ENCODE data around the gene CRB1. TPM values are rescaled to one million over a fixed set of nuclear protein-coding genes. Genes with fewer than 3 reads are reported as not detected.

CRB1 gene
- total RNA-seq, 1 experiment from 2014 or later = not detected

DNA sequence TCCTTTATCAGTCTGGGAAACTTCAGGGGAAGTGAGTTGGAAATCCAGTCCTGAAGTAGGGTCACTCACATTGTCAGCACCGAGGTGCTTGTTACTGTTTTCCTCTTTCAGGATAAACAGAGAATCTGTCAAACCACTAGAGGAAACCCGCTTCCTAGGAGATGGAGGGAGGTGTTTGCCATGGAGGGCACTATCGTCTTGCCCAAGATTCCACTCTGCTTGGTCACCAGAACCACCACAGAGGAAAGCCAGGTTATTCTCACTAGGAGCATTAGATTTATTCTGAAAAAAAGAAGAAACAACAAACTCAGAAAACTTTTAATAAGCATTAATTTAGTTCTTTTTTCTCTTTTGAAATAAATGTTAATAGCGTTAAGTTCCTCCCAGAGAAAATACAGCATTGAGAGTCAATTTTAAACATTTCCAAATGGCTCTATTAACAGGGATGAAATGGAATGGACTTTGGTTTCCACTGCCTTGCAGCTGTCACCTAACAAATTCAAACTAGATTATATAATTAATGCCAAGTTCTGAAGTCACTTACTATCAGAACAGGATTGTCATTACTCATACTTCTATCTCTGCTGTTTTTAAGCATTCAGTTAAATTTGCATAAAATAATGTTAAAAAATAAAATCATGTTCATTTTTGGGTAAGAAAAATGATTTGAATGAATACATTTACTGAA lies 242.8 kb downstream of the CRB1 start:
- H3K4me3 Mint-ChIP-seq = no peak overlapping the region
- no peak overlapping the region for H3K4me2 ChIP-seq (ENCODE audit: insufficient read depth, insufficient read length, low read length)
- no peaks in the 10 kb centered on the region for H3K36me3 Mint-ChIP-seq (ENCODE audit: insufficient read depth in 1 of 3, low read depth in 3 of 3)
- no peak overlapping the region for H3K4ac ChIP-seq (ENCODE audit: low read depth, low read length)
- no peaks in the 10 kb centered on the region for H3K27me3 Mint-ChIP-seq (ENCODE audit: low read depth)
- H3K56ac ChIP-seq (ENCODE audit: insufficient read length, low read depth, low read length) = no peak overlapping the region
- no peak overlapping the region for H2BK5ac ChIP-seq (ENCODE audit: insufficient read length, low read length)
- H4K5ac ChIP-seq (ENCODE audit: insufficient read length, low read depth, low read length) = no peak overlapping the region
- H2BK120ac ChIP-seq (ENCODE audit: low read depth, low read length, poor library complexity, severe bottlenecking) = no peak overlapping the region
- H2BK20ac ChIP-seq (ENCODE audit: low read depth, low read length, poor library complexity, severe bottlenecking) = no peak overlapping the region
- no peaks in the 10 kb centered on the region for H3K79me2 ChIP-seq (ENCODE audit: insufficient read depth, low read length)
- H4K20me1 ChIP-seq (ENCODE audit: control insufficient read depth, insufficient read depth, insufficient read length) = no peaks in the 10 kb centered on the region
- WGBS (ENCODE audit: extremely low coverage, insufficient read length, low lambda C conversion rate) = no CpG with 5 or more reads among the region's 4 CpGs
- H3K4me1 ChIP-seq (ENCODE audit: insufficient read depth, low read length) = no peaks in the 10 kb centered on the region
- H4K91ac ChIP-seq (ENCODE audit: insufficient read length, low read depth, low read length) = no peak overlapping the region
- H4K8ac ChIP-seq (replicated peaks; ENCODE audit: insufficient read length, low read depth, low read length) = no peak overlapping the region
- no peak for DNase-seq
- no peak overlapping the region for H2AFZ ChIP-seq (ENCODE audit: low read length)
- H2BK12ac ChIP-seq (ENCODE audit: insufficient read length, low read depth, low read length) = no peak overlapping the region
- no peaks in the 10 kb centered on the region for H3K9me3 Mint-ChIP-seq
- no peak overlapping the region for H3K18ac ChIP-seq (ENCODE audit: insufficient read length, low read depth, low read length)
- no peaks in the 10 kb centered on the region for H3K23me2 ChIP-seq (ENCODE audit: insufficient read length, low read depth, low read length, poor library complexity, severe bottlenecking)
- H3K14ac ChIP-seq (ENCODE audit: insufficient read depth, low read length) = no peak overlapping the region
- H2AK5ac ChIP-seq (ENCODE audit: insufficient read length, low read length) = no peak overlapping the region
- TF ChIP-seq, protein P1, sequence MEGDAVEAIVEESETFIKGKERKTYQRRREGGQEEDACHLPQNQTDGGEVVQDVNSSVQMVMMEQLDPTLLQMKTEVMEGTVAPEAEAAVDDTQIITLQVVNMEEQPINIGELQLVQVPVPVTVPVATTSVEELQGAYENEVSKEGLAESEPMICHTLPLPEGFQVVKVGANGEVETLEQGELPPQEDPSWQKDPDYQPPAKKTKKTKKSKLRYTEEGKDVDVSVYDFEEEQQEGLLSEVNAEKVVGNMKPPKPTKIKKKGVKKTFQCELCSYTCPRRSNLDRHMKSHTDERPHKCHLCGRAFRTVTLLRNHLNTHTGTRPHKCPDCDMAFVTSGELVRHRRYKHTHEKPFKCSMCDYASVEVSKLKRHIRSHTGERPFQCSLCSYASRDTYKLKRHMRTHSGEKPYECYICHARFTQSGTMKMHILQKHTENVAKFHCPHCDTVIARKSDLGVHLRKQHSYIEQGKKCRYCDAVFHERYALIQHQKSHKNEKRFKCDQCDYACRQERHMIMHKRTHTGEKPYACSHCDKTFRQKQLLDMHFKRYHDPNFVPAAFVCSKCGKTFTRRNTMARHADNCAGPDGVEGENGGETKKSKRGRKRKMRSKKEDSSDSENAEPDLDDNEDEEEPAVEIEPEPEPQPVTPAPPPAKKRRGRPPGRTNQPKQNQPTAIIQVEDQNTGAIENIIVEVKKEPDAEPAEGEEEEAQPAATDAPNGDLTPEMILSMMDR (conservative IDR thresholded peaks at IDR 0.05) = no peak
- no peak overlapping the region for H3T11ph ChIP-seq (ENCODE audit: low read length)
- no peak overlapping the region for H3K27ac ChIP-seq (ENCODE audit: insufficient read length, low read depth, low read length)
- peaks cover 0 to 3% of the 10 kb centered on the region in 2 experiments; a peak in 2 of 4 replicates for H3K4me1 Mint-ChIP-seq
- no peak overlapping the region for H3K27ac Mint-ChIP-seq
- no peaks in the 10 kb centered on the region for H3K79me1 ChIP-seq (ENCODE audit: insufficient read depth, low read depth, low read length, poor library complexity, severe bottlenecking)
- H3K27me3 ChIP-seq (ENCODE audit: insufficient read depth, low read length) = no peaks in the 10 kb centered on the region
- H3K9ac ChIP-seq (ENCODE audit: extremely low read depth, insufficient read length, low read length) = no peak overlapping the region
- no peaks in the 10 kb centered on the region for H3K9me3 ChIP-seq (ENCODE audit: control insufficient read depth, low read depth, low read length)
- no peak overlapping the region for H2BK15ac ChIP-seq (ENCODE audit: low read depth, low read length)
- H3K23ac ChIP-seq (ENCODE audit: insufficient read length, low read depth, low read length) = no peak overlapping the region
